HCT116 (cell line): Measurements from ENCODE around the gene ZNF862. TPM values are rescaled to one million over a fixed set of nuclear protein-coding genes. Genes with fewer than 3 reads are reported as not detected.

Experiments
- ATAC-seq: fragments of 200-7000 bp; cut with Tn5 transposase; 2 replicates; pipeline ENCODE4 v1.9.1; 2020; ENCODE audit warnings: mild to moderate bottlenecking, moderate library complexity
- BruUV-seq: library from RNA; stranded (reverse); fragments of 400-500 nt; replicated peaks from 2 replicates; lab custom pipeline; 2021; lab: Mats Ljungman, UMichigan
- CTCF ChIA-PET: fragments of 300-600 bp; sonication (Branson Sonifier 250); formaldehyde crosslinking; loops from one replicate; lab custom pipeline; 2021; ENCODE audit warnings: antibody characterized with exemption; lab: Charles Lee
- POLR2A ChIA-PET: fragments of 300-600, 350-600 bp; sonication (Branson Sonifier 250); formaldehyde crosslinking; loops from one replicate; lab custom pipeline; 2021; ENCODE audit warnings: antibody characterized with exemption; lab: Charles Lee
- RAD21 ChIA-PET, 2 experiments: fragments of 300-600 bp; sonication (Branson Sonifier 250); formaldehyde crosslinking; loops; one replicate each; lab custom pipeline; 2023; ENCODE audit warnings: low total read pairs in 2 of 2; ENCODE audit not compliant: uncharacterized antibody in 2 of 2, unreplicated experiment in 2 of 2, low non-redundant PET in 1 of 2; lab: Charles Lee
- DNase-seq: peaks from one replicate; pipeline ENCODE4 v3.0.0-alpha.2; 2010; ENCODE audit warnings: low read depth, low spot score
- H2AFZ ChIP-seq: fragments of 200-600 bp; shearing (Covaris generic), sonication (generic); 2 replicates; pipeline ENCODE4 v1.6.1; 2017; ENCODE audit warnings: low read depth, mixed run types, mixed read lengths, antibody characterized with exemption, low read length; ENCODE audit not compliant: poor library complexity, severe bottlenecking
- H3K27ac ChIP-seq: 2 replicates; pipeline ENCODE4 v1.5.1; 2012; ENCODE audit warnings: low read depth, low read length
- H3K27me3 ChIP-seq: fragments of 200-600 bp; sonication (generic); 2 replicates; pipeline ENCODE4 v1.6.1; 2016; ENCODE audit warnings: mixed run types, low read length, mixed read lengths; ENCODE audit not compliant: insufficient read depth
- H3K36me3 ChIP-seq, 2 experiments: fragments of 200-500 bp in 1 of 2; fragments of 200-600 bp in 1 of 2; sonication (Bioruptor generic) in 1 of 2; sonication (generic) in 1 of 2; 2 replicates each; pipeline versions ENCODE4 v1.5.1 to v1.6.1; 2014 to 2016; ENCODE audit warnings: low read length in 2 of 2, inconsistent platforms in 1 of 2, mixed read lengths in 1 of 2, mixed run types in 1 of 2; ENCODE audit not compliant: insufficient read depth in 2 of 2, control insufficient read depth in 1 of 2
- H3K4me1 ChIP-seq, 2 experiments: fragments of 200-600 bp in 1 of 2; sonication (generic) in 1 of 2; 2 replicates each; pipeline versions ENCODE4 v1.5.1 to v1.6.1; 2012 to 2017; ENCODE audit warnings: low read length in 2 of 2, inconsistent platforms in 1 of 2, mild to moderate bottlenecking in 1 of 2, mixed read lengths in 1 of 2, mixed run types in 1 of 2, moderate library complexity in 1 of 2; ENCODE audit not compliant: insufficient read depth in 2 of 2, control insufficient read depth in 1 of 2
- H3K4me2 ChIP-seq: fragments of 200-600 bp; sonication (generic); 2 replicates; pipeline ENCODE4 v1.6.1; 2017; ENCODE audit warnings: mixed run types, low read length, mixed read lengths
- H3K4me3 ChIP-seq, 2 experiments: fragments of 200-600 bp in 1 of 2; sonication (generic) in 1 of 2; replicated peaks in 1 of 2; 2 replicates each; pipeline ENCODE4 v1.5.1; 2011 to 2016; ENCODE audit warnings: low read length in 2 of 2, control low read depth in 1 of 2, low read depth in 1 of 2, mild to moderate bottlenecking in 1 of 2, mixed read lengths in 1 of 2, mixed run types in 1 of 2
- H3K79me2 ChIP-seq: fragments of 200-600 bp; sonication (generic); 2 replicates; pipeline ENCODE4 v1.6.1; 2017; ENCODE audit warnings: mild to moderate bottlenecking, mixed run types, low read length, moderate library complexity, mixed read lengths; ENCODE audit not compliant: insufficient read depth
- H3K9ac ChIP-seq: fragments of 200-600 bp; sonication (generic); 2 replicates; pipeline ENCODE4 v1.6.1; 2016; ENCODE audit warnings: low read length, mixed read lengths
- H3K9me2 ChIP-seq: fragments of 200-600 bp; sonication (generic), shearing (Covaris generic); 2 replicates; pipeline ENCODE4 v1.6.1; 2017; ENCODE audit warnings: mixed run types, mild to moderate bottlenecking, moderate library complexity; ENCODE audit not compliant: insufficient read depth
- H3K9me3 ChIP-seq, 2 experiments: fragments of 200-500 bp in 1 of 2; fragments of 200-600 bp in 1 of 2; sonication (Bioruptor generic) in 1 of 2; sonication (generic) in 1 of 2; 2 replicates each; pipeline ENCODE4 v1.6.1; 2014 to 2017; ENCODE audit warnings: low read length in 2 of 2, mixed read lengths in 2 of 2, inconsistent platforms in 1 of 2, low read depth in 1 of 2, mild to moderate bottlenecking in 1 of 2, mixed run types in 1 of 2, moderate library complexity in 1 of 2; ENCODE audit not compliant: control insufficient read depth in 1 of 2, insufficient read depth in 1 of 2
- H4K20me1 ChIP-seq: fragments of 200-600 bp; sonication (generic), shearing (Covaris generic); 2 replicates; pipeline ENCODE4 v1.6.1; 2017; ENCODE audit warnings: mixed run types, mild to moderate bottlenecking, moderate library complexity; ENCODE audit not compliant: insufficient read depth
- TCF7L2 ChIP-seq: IDR thresholded peaks from 2 replicates; pipeline ENCODE4 v1.7.0; 2011; ENCODE audit warnings: borderline replicate concordance, inconsistent platforms; ENCODE audit not compliant: insufficient read depth, insufficient read length; ENCODE audit errors: extremely low read depth
- intact Hi-C: fragments of 100-400 bp; cut with micrococcal nuclease; formaldehyde crosslinking; loops from 2 replicates; pipeline ENCODE4 v1.10.0; 2022
- total RNA-seq: library from RNA; stranded (reverse); gene quantifications from one replicate; pipeline ENCODE4 v1.2.1, GENCODE V29; 2021; ENCODE audit not compliant: unreplicated experiment
- TF ChIP-seq, protein P1 (sequence below), 3 experiments: fragments of 200-600 bp in 1 of 3; sonication (generic) in 1 of 3; IDR thresholded peaks in 2 of 3; conservative IDR thresholded peaks in 1 of 3; 2 replicates each; pipeline ENCODE4 v1.5.1; 2012 to 2017; ENCODE audit warnings: low read depth in 2 of 3, low read length in 2 of 3, antibody characterized with exemption in 1 of 3, borderline replicate concordance in 1 of 3, control low read depth in 1 of 3, mild to moderate bottlenecking in 1 of 3, mixed read lengths in 1 of 3, mixed run types in 1 of 3, moderate library complexity in 1 of 3; ENCODE audit not compliant: insufficient read depth in 1 of 3

The ZNF862 gene
- total RNA-seq, 1 experiment from 2014 or later = 8.5 TPM

- H3K4me2 ChIP-seq = no peak overlapping the region
- CTCF ChIA-PET = interaction anchor here (0.9 kb wide), 1 partner anchor 23 kb away, joined by 3 read pairs; no protein-coding TSS in a partner anchor
Measured at GRCh38 chr7:149827089-149827981, 10.8 kb upstream of the ZNF862 start.

More at GRCh38 chr7:149827089-149827981, 10.8 kb upstream of the ZNF862 start:
- DNase-seq = no peak
- H3K79me2 ChIP-seq = no peaks in the 10 kb centered on the region
- H3K4me3 ChIP-seq = no peak overlapping the region
- H3K27me3 ChIP-seq = 0 out of 2 replicates have a peak, but pooled peaks cover 11% of the 10 kb centered on the region
- no peaks in the 10 kb centered on the region for H3K9me3 ChIP-seq
- BruUV-seq = no TSS peak
- RAD21 ChIA-PET = no interaction called here
- H2AFZ ChIP-seq = no peak overlapping the region
- no peaks in the 10 kb centered on the region for H4K20me1 ChIP-seq
- POLR2A ChIA-PET = no interaction called here
- H3K27ac ChIP-seq = no peak overlapping the region
- no peaks in the 10 kb centered on the region for H3K4me1 ChIP-seq
- TF ChIP-seq TCF7L2 = no peak
- TF ChIP-seq, protein P1, sequence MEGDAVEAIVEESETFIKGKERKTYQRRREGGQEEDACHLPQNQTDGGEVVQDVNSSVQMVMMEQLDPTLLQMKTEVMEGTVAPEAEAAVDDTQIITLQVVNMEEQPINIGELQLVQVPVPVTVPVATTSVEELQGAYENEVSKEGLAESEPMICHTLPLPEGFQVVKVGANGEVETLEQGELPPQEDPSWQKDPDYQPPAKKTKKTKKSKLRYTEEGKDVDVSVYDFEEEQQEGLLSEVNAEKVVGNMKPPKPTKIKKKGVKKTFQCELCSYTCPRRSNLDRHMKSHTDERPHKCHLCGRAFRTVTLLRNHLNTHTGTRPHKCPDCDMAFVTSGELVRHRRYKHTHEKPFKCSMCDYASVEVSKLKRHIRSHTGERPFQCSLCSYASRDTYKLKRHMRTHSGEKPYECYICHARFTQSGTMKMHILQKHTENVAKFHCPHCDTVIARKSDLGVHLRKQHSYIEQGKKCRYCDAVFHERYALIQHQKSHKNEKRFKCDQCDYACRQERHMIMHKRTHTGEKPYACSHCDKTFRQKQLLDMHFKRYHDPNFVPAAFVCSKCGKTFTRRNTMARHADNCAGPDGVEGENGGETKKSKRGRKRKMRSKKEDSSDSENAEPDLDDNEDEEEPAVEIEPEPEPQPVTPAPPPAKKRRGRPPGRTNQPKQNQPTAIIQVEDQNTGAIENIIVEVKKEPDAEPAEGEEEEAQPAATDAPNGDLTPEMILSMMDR (IDR thresholded peaks at IDR 0.05 in 2 of 3, conservative IDR thresholded peaks at IDR 0.05 in 1 of 3; ENCODE audit: borderline replicate concordance in 1 of 3, insufficient read depth in 1 of 3, low read depth in 2 of 3, low read length in 2 of 3) = no peak
- no peak overlapping the region for H3K9ac ChIP-seq
- no peaks in the 10 kb centered on the region for H3K36me3 ChIP-seq
- ATAC-seq = no peak
- intact Hi-C loops = no loop called here
- H3K9me2 ChIP-seq = no peaks in the 10 kb centered on the region
